Measurements from ENCODE around the gene TMEM117. TPM values are rescaled to one million over a fixed set of nuclear protein-coding genes. Genes with fewer than 3 reads are reported as not detected.

Gene TMEM117
- polyA plus RNA-seq, 1 experiment: 4.3 TPM

DNA sequence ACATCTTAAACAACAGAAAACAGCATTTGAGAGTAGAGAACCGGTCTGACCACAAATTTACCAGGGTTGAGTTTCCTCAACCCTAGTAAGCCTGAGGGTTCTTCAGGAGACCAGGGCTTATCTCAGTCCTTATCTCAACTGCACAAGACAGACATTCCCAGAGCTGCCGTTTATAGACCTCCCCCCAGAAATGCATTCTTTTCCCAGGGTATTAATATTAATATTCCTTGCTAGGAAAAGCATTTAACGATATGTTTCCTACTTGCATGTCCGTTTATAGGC, 12.3 kb downstream of the TMEM117 start:
- TF ChIP-seq, protein P1, sequence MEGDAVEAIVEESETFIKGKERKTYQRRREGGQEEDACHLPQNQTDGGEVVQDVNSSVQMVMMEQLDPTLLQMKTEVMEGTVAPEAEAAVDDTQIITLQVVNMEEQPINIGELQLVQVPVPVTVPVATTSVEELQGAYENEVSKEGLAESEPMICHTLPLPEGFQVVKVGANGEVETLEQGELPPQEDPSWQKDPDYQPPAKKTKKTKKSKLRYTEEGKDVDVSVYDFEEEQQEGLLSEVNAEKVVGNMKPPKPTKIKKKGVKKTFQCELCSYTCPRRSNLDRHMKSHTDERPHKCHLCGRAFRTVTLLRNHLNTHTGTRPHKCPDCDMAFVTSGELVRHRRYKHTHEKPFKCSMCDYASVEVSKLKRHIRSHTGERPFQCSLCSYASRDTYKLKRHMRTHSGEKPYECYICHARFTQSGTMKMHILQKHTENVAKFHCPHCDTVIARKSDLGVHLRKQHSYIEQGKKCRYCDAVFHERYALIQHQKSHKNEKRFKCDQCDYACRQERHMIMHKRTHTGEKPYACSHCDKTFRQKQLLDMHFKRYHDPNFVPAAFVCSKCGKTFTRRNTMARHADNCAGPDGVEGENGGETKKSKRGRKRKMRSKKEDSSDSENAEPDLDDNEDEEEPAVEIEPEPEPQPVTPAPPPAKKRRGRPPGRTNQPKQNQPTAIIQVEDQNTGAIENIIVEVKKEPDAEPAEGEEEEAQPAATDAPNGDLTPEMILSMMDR (IDR thresholded peaks at IDR 0.05; ENCODE audit: insufficient read depth, low read depth, low read length): no peak
- Histone ChIP-seq H3K4me3 (ENCODE audit: low read depth, low read length) (no peak overlapping the region), H3K27me3 (ENCODE audit: control insufficient read depth, insufficient read depth, low read length) (no peaks in the 10 kb centered on the region), H3K36me3 (ENCODE audit: control insufficient read depth, insufficient read depth, low read length) (no peaks in the 10 kb centered on the region)
- CTCF ChIA-PET: no interaction called here
- no peak for DNase-seq (ENCODE audit: low read depth)
- POLR2A ChIA-PET: no interaction called here

DNA sequence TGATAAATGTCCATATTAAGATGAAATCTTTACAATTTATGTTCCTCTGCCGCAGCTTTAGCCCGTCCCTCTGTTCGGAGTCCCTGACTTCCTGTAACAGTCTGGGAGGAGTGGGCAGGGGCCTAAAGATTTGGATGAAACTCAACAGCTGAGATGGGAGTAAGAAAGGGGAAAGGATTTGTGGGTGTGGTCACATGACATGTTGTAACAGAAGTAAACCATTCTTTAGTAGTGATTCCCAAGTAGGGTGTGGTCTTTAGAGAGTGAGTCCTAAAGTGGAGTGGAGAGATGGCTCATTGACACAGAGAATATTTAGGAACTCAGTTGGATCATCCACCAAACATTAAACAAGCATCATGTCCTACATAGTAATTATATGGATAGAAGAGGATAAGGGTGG, 12.9 kb downstream of the TMEM117 start:
- TF ChIP-seq, protein P1 (IDR thresholded peaks at IDR 0.05; ENCODE audit: insufficient read depth, low read depth, low read length): no peak
- no peak for DNase-seq (ENCODE audit: low read depth)
- Histone ChIP-seq H3K27me3 (ENCODE audit: control insufficient read depth, insufficient read depth, low read length) (no peaks in the 10 kb centered on the region), H3K36me3 (ENCODE audit: control insufficient read depth, insufficient read depth, low read length) (no peaks in the 10 kb centered on the region), H3K4me3 (ENCODE audit: low read depth, low read length) (no peak overlapping the region)
- ChIA-PET POLR2A (no interaction called here), CTCF (no interaction called here)

DNA sequence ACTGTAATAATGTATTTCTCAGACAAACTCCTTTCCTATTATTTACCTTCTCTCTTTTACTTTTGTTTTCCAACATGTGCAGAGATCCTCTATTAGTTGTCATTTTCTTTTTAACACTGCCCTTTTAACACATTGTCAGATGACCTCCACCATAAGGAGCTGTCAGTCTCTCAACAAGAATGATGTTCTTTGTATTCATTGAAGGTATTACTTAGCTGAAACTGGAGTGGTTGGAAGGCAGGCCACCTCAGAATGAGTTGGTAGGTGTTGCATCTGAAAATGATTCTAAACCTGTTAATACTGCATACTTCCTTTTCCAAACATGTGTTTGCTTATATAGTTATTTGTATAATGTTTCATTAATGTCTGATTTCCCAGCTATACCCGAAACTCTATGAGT, 16.9 kb downstream of the TMEM117 start:
- Histone ChIP-seq H3K4me3 (ENCODE audit: low read depth, low read length) (no peak overlapping the region), H3K27me3 (ENCODE audit: control insufficient read depth, insufficient read depth, low read length) (no peaks in the 10 kb centered on the region), H3K36me3 (ENCODE audit: control insufficient read depth, insufficient read depth, low read length) (no peaks in the 10 kb centered on the region)
- POLR2A ChIA-PET: no interaction called here
- TF ChIP-seq, protein P1 (IDR thresholded peaks at IDR 0.05; ENCODE audit: insufficient read depth, low read depth, low read length): no peak
- CTCF ChIA-PET: no interaction called here
- no peak for DNase-seq (ENCODE audit: low read depth)

DNA sequence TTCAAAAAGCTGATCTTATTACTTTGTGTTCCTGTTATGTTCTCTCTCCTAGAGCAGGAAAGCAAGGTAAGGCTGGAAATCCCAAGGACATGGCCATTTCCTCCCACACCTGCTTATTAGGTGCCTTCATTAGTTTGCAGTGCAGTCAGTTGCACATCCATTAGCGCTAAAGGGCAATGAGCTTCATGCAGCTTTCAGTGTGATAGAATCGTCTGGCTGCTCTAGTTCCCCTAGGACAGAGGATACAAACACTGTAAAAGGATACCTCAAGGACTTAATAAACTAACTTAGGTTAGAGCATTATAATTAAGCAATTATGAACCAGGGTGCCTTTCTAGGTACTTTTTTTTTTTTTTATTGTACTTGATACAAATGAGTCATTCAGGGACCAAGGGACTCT, 21.1 kb downstream of the TMEM117 start:
- TF ChIP-seq, protein P1 (IDR thresholded peaks at IDR 0.05; ENCODE audit: insufficient read depth, low read depth, low read length): no peak
- POLR2A ChIA-PET: no interaction called here
- no peak for DNase-seq (ENCODE audit: low read depth)
- Histone ChIP-seq H3K36me3 (ENCODE audit: control insufficient read depth, insufficient read depth, low read length) (no peaks in the 10 kb centered on the region), H3K27me3 (ENCODE audit: control insufficient read depth, insufficient read depth, low read length) (no peaks in the 10 kb centered on the region), H3K4me3 (ENCODE audit: low read depth, low read length) (no peak overlapping the region)
- CTCF ChIA-PET: interaction anchor here (1.5 kb wide), 1 partner anchor 26 kb away, joined by 3 read pairs; no protein-coding TSS in a partner anchor

DNA sequence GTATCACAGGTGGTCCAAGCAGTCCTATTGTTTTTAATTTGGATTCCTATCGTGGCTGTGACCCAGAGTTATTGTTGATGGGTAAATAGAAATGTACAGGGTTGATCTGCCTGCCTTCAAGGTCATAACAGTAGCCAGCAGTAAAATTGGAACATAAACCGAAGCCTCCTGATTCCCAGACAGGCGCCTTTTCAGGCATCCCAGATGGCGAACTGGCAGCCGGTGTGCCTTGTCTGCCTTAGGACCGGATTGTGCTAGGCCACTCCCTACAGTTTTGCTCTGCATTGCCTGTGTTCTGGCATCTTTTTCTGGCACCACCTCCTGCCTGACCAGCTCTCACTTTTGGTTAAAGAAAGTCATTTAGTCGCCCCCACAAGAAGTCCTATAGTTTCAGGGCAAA, 22.2 kb downstream of the TMEM117 start:
- no peak for DNase-seq (ENCODE audit: low read depth)
- no peaks in the 10 kb centered on the region for H3K27me3 ChIP-seq (ENCODE audit: control insufficient read depth, insufficient read depth, low read length)
- CTCF ChIA-PET: no interaction called here
- POLR2A ChIA-PET: no interaction called here
- no peaks in the 10 kb centered on the region for H3K36me3 ChIP-seq (ENCODE audit: control insufficient read depth, insufficient read depth, low read length)
- TF ChIP-seq, protein P1 (IDR thresholded peaks at IDR 0.05; ENCODE audit: insufficient read depth, low read depth, low read length): no peak
- H3K4me3 ChIP-seq (ENCODE audit: low read depth, low read length): no peak overlapping the region
